PC-9 (cell line): ENCODE data around the gene FHAD1. TPM values are rescaled to one million over a fixed set of nuclear protein-coding genes. Genes with fewer than 3 reads are reported as not detected.

Source experiments
- BruUV-seq: library from RNA; stranded (reverse); fragments of 400-500 nt; replicated peaks from 2 replicates; lab custom pipeline; 2021; lab: Mats Ljungman, UMichigan
- CTCF ChIA-PET: fragments of 300-600 bp; sonication (Branson Sonifier 250); formaldehyde crosslinking; loops from one replicate; lab custom pipeline; 2022; ENCODE audit warnings: antibody characterized with exemption; lab: Charles Lee
- POLR2A ChIA-PET: fragments of 300-600 bp; sonication (Branson Sonifier 250); formaldehyde crosslinking; loops from one replicate; lab custom pipeline; 2022; ENCODE audit warnings: antibody characterized with exemption; ENCODE audit not compliant: unreplicated experiment; lab: Charles Lee
- DNase-seq, 2 experiments: peaks; one replicate each; pipeline versions ENCODE4 v3.0.0 to v3.0.0-alpha.2; 2015 to 2022; ENCODE audit warnings: mixed read lengths in 1 of 2
- H2AFZ ChIP-seq: fragments of 200-600 bp; sonication (generic); 2 replicates; pipeline ENCODE4 v1.8.1; 2017; ENCODE audit warnings: antibody characterized with exemption
- H3F3A ChIP-seq: fragments of 200-600 bp; sonication (generic); 2 replicates; pipeline ENCODE4 v1.8.1; 2017; ENCODE audit warnings: antibody characterized with exemption, mild to moderate bottlenecking, low read depth; ENCODE audit not compliant: insufficient read depth
- H3K27ac ChIP-seq: fragments of 200-600 bp; sonication (generic); 2 replicates; pipeline ENCODE4 v1.6.1; 2016; ENCODE audit warnings: mixed run types
- H3K27me3 ChIP-seq: fragments of 200-600 bp; sonication (generic); 2 replicates; pipeline ENCODE4 v1.6.1; 2016; ENCODE audit warnings: low read depth, mixed run types; ENCODE audit not compliant: insufficient read depth
- H3K36me3 ChIP-seq: fragments of 200-600 bp; sonication (generic); 2 replicates; pipeline ENCODE4 v1.6.1; 2016; ENCODE audit warnings: low read depth, mixed run types
- H3K4me1 ChIP-seq: fragments of 200-600 bp; sonication (generic); replicated peaks from 2 replicates; pipeline ENCODE4 v1.6.1; 2016; ENCODE audit warnings: mixed run types; ENCODE audit not compliant: insufficient read depth
- H3K4me2 ChIP-seq: fragments of 200-600 bp; sonication (generic); 2 replicates; pipeline ENCODE4 v1.6.1; 2017; ENCODE audit warnings: mixed run types
- H3K4me3 ChIP-seq: fragments of 200-600 bp; sonication (generic); 2 replicates; pipeline ENCODE4 v1.6.1; 2016; ENCODE audit warnings: mixed run types
- H3K79me2 ChIP-seq: fragments of 200-600 bp; sonication (generic); 2 replicates; pipeline ENCODE4 v1.6.1; 2017; ENCODE audit warnings: low read depth, mixed run types
- H3K9me2 ChIP-seq: fragments of 200-600 bp; sonication (generic); 2 replicates; pipeline ENCODE4 v1.8.1; 2017; ENCODE audit warnings: mild to moderate bottlenecking; ENCODE audit not compliant: insufficient read depth
- H3K9me3 ChIP-seq: fragments of 200-600 bp; sonication (generic); 2 replicates; pipeline ENCODE4 v1.8.1; 2016; ENCODE audit warnings: low read depth; ENCODE audit not compliant: insufficient read depth
- H4K20me1 ChIP-seq: fragments of 200-600 bp; sonication (generic); 2 replicates; pipeline ENCODE4 v1.8.1; 2017; ENCODE audit not compliant: insufficient read depth
- CTCF ChIP-seq: fragments of 200-600 bp; sonication (generic); conservative IDR thresholded peaks from 2 replicates; pipeline ENCODE4 v1.6.1; 2017; ENCODE audit warnings: mixed run types, antibody characterized with exemption, mild to moderate bottlenecking, moderate library complexity
- EZH2 ChIP-seq: fragments of 200-600 bp; sonication (generic); IDR thresholded peaks from 2 replicates; pipeline ENCODE4 v1.8.0; 2017; ENCODE audit warnings: antibody characterized with exemption, low read depth
- intact Hi-C: fragments of 100-400 bp; cut with micrococcal nuclease; formaldehyde crosslinking; loops from one replicate; pipeline ENCODE4 v1.10.0; 2022; ENCODE audit not compliant: unreplicated experiment
- total RNA-seq: library from RNA; stranded (reverse); gene quantifications from 2 replicates; pipeline ENCODE4 v1.2.3, GENCODE V29; 2021

FHAD1 gene
- total RNA-seq, 1 experiment from 2014 or later = 6.9 TPM

- TF ChIP-seq EZH2 (no peak), CTCF (no peak)
- H3K27me3 ChIP-seq = no peaks in the 10 kb centered on the region
- H3K4me1 ChIP-seq = peaks cover 50% of the 10 kb centered on the region
- 0 out of 2 replicates have a peak, but pooled peaks cover 6% of the 10 kb centered on the region for H3K36me3 ChIP-seq
- peaks cover 10% of the 10 kb centered on the region for H4K20me1 ChIP-seq
- 0 out of 2 replicates have a peak overlapping the region, but pooled peaks have one; percentile 57 for H3K27ac ChIP-seq
- CTCF ChIA-PET = no interaction called here
- DNase-seq = no peak
- H2AFZ ChIP-seq = no peak overlapping the region
- POLR2A ChIA-PET = no interaction called here
- no peaks in the 10 kb centered on the region for H3K9me2 ChIP-seq
- intact Hi-C loops = no loop called here
- no peak overlapping the region for H3K4me3 ChIP-seq
- peaks cover 39% of the 10 kb centered on the region for H3F3A ChIP-seq
- BruUV-seq = no TSS peak
- H3K4me2 ChIP-seq = peak overlapping the region; percentile 94; the same call in 1 of the 2 replicates
- H3K9me3 ChIP-seq = no peaks in the 10 kb centered on the region
- H3K79me2 ChIP-seq = peaks cover 75% of the 10 kb centered on the region
Observed at GRCh38 chr1:15413563-15414444, 166.8 kb downstream of the FHAD1 start.

GRCh38 chr1:15414445-15414983 lies 167.5 kb downstream of the FHAD1 start:
- intact Hi-C loops = no loop called here
- H3K4me1 ChIP-seq = peaks cover 50% of the 10 kb centered on the region
- CTCF ChIA-PET = interaction anchor here (0.7 kb wide), 1 partner anchor 14 kb away, joined by 9 read pairs; no protein-coding TSS in a partner anchor

More at GRCh38 chr1:15414445-15414983, 167.5 kb downstream of the FHAD1 start:
- Histone ChIP-seq H3K4me3 (no peak overlapping the region), H3K9me3 (no peaks in the 10 kb centered on the region), H3K36me3 (0 out of 2 replicates have a peak, but pooled peaks cover 6% of the 10 kb centered on the region), H3K79me2 (peaks cover 82% of the 10 kb centered on the region), H4K20me1 (peaks cover 10% of the 10 kb centered on the region), H3K4me2 (no peak overlapping the region), H3K27me3 (no peaks in the 10 kb centered on the region), H3F3A (peaks cover 39% of the 10 kb centered on the region), H3K27ac (peak overlapping the region; percentile 87; the same call in 1 of the 2 replicates), H2AFZ (no peak overlapping the region), H3K9me2 (no peaks in the 10 kb centered on the region)
- BruUV-seq = no TSS peak
- TF ChIP-seq CTCF (no peak), EZH2 (no peak)
- POLR2A ChIA-PET = no interaction called here
- DNase-seq = no peak
